SK-N-SH (cell line): ENCODE measurements around the gene NCK1. TPM values are rescaled to one million over a fixed set of nuclear protein-coding genes. Genes with fewer than 3 reads are reported as not detected.
A peak's percentile ranks its signal among the peaks of the same experiment; 100 is the strongest.

Source experiments
- CTCF ChIA-PET: fragments of 300-600, 350-600 bp; formaldehyde crosslinking; extraction: SDS; loops from one replicate; lab custom pipeline; 2021; lab: Yijun Ruan, JAX
- POLR2A ChIA-PET: fragments of 350-600 bp; sonication (Branson Sonifier 250); formaldehyde crosslinking; extraction: SDS; loops from one replicate; lab custom pipeline; 2020; ENCODE audit warnings: antibody characterized with exemption, inconsistent platforms; lab: Yijun Ruan, JAX
- DNase-seq: peaks from one replicate; pipeline ENCODE4 v3.0.0; 2012
- H2AFZ ChIP-seq: fragments of 200-600 bp; sonication (generic); 2 replicates; pipeline ENCODE4 v1.8.1; 2016; ENCODE audit warnings: antibody characterized with exemption, mild to moderate bottlenecking, low read depth
- H3F3A ChIP-seq: fragments of 200-600 bp; sonication (generic); replicated peaks from 2 replicates; pipeline ENCODE3; 2016; ENCODE audit warnings: antibody characterized with exemption, mild to moderate bottlenecking; ENCODE audit not compliant: insufficient read depth
- H3K27ac ChIP-seq, 2 experiments: fragments of 200-500 bp in 1 of 2; fragments of 200-600 bp in 1 of 2; sonication (Bioruptor generic) in 1 of 2; sonication (generic), shearing (Covaris generic) in 1 of 2; 2 replicates each; pipeline versions ENCODE4 v1.5.1 to v1.6.1; 2014 to 2016; ENCODE audit warnings: low read depth in 2 of 2, inconsistent platforms in 1 of 2, low read length in 1 of 2, mild to moderate bottlenecking in 1 of 2, mixed read lengths in 1 of 2
- H3K27me3 ChIP-seq: fragments of 200-600 bp; sonication (generic), shearing (Covaris generic); 2 replicates; pipeline ENCODE4 v1.6.1; 2016; ENCODE audit warnings: mixed run types; ENCODE audit not compliant: insufficient read depth
- H3K36me3 ChIP-seq, 2 experiments: fragments of 200-500 bp in 1 of 2; fragments of 200-600 bp in 1 of 2; sonication (Bioruptor generic) in 1 of 2; sonication (generic) in 1 of 2; replicated peaks in 1 of 2; 2 replicates each; pipeline versions ENCODE3 to v1.5.1; 2014 to 2016; ENCODE audit warnings: low read length in 1 of 2, mild to moderate bottlenecking in 1 of 2; ENCODE audit not compliant: insufficient read depth in 2 of 2, control insufficient read depth in 1 of 2
- H3K4me1 ChIP-seq, 2 experiments: fragments of 200-500 bp in 1 of 2; fragments of 200-600 bp in 1 of 2; sonication (Bioruptor generic) in 1 of 2; sonication (generic), shearing (Covaris generic) in 1 of 2; 2 replicates each; pipeline versions ENCODE4 v1.5.1 to v1.6.1; 2014 to 2016; ENCODE audit warnings: low read depth in 1 of 2, low read length in 1 of 2, mixed run types in 1 of 2; ENCODE audit not compliant: insufficient read depth in 2 of 2, control insufficient read depth in 1 of 2
- H3K4me2 ChIP-seq: fragments of 200-600 bp; sonication (generic), shearing (Covaris generic); 2 replicates; pipeline ENCODE4 v1.6.1; 2017; ENCODE audit warnings: mixed run types
- H3K4me3 ChIP-seq, 2 experiments: fragments of 200-500 bp in 1 of 2; fragments of 200-600 bp in 1 of 2; sonication (Bioruptor generic) in 1 of 2; sonication (generic), shearing (Covaris generic) in 1 of 2; 2 replicates each; pipeline versions ENCODE4 v1.5.1 to v1.8.1; 2014 to 2016; ENCODE audit warnings: low read depth in 2 of 2, inconsistent platforms in 1 of 2, low read length in 1 of 2, mild to moderate bottlenecking in 1 of 2, mixed read lengths in 1 of 2, moderate library complexity in 1 of 2
- H3K79me2 ChIP-seq: fragments of 200-600 bp; sonication (generic); 2 replicates; pipeline ENCODE4 v1.8.1; 2017; ENCODE audit warnings: mild to moderate bottlenecking; ENCODE audit not compliant: insufficient read depth
- H3K9ac ChIP-seq: fragments of 200-600 bp; sonication (generic); 2 replicates; pipeline ENCODE4 v1.6.1; 2017; ENCODE audit warnings: mixed run types
- H3K9me2 ChIP-seq: fragments of 200-600 bp; sonication (generic); 2 replicates; pipeline ENCODE4 v1.6.1; 2017; ENCODE audit warnings: mixed run types
- H3K9me3 ChIP-seq: fragments of 200-600 bp; sonication (generic); 2 replicates; pipeline ENCODE4 v1.6.1; 2017; ENCODE audit warnings: mixed run types, mild to moderate bottlenecking, moderate library complexity
- H4K20me1 ChIP-seq: fragments of 200-600 bp; sonication (generic); 2 replicates; pipeline ENCODE4 v1.6.1; 2017; ENCODE audit warnings: mild to moderate bottlenecking, mixed run types; ENCODE audit not compliant: insufficient read depth
- EP300 ChIP-seq, 2 experiments: IDR thresholded peaks; 2 replicates each; pipeline versions ENCODE4 v1.4.0 to v1.6.1; 2012; ENCODE audit warnings: borderline replicate concordance in 1 of 2, low read depth in 1 of 2, low read length in 1 of 2
- FOSL2 ChIP-seq: IDR thresholded peaks from 2 replicates; pipeline ENCODE4 v1.4.0; 2012; ENCODE audit warnings: low read depth, mild to moderate bottlenecking, moderate library complexity, borderline replicate concordance
- GATA2 ChIP-seq: sonication (generic); formaldehyde crosslinking; IDR thresholded peaks from 2 replicates; pipeline ENCODE4 v1.5.0; 2020; ENCODE audit warnings: mild to moderate bottlenecking, missing genetic modification reagents
- JUND ChIP-seq: IDR thresholded peaks from 2 replicates; pipeline ENCODE4 v1.4.0; 2012
- MAX ChIP-seq: IDR thresholded peaks from 2 replicates; pipeline ENCODE4 v1.4.0; 2012; ENCODE audit warnings: low read depth
- MEF2A ChIP-seq: IDR thresholded peaks from 2 replicates; pipeline ENCODE4 v1.4.0; 2012; ENCODE audit warnings: low read depth, borderline replicate concordance
- MXI1 ChIP-seq: IDR thresholded peaks from 2 replicates; pipeline ENCODE4 v1.6.1; 2012; ENCODE audit warnings: mild to moderate bottlenecking, low read depth, low read length, improper control_type of control experiment
- NFIC ChIP-seq: IDR thresholded peaks from 2 replicates; pipeline ENCODE4 v1.4.0; 2012; ENCODE audit warnings: borderline replicate concordance
- NRF1 ChIP-seq: IDR thresholded peaks from 2 replicates; pipeline ENCODE4 v1.6.1; 2012; ENCODE audit warnings: low read depth, mild to moderate bottlenecking, low read length
- PBX3 ChIP-seq: IDR thresholded peaks from 2 replicates; pipeline ENCODE4; 2012
- POLR2AphosphoS5 ChIP-seq: IDR thresholded peaks from 2 replicates; pipeline ENCODE4 v1.6.1; 2012; ENCODE audit warnings: low read depth, low read length
- RAD21 ChIP-seq: IDR thresholded peaks from 2 replicates; pipeline ENCODE4 v1.6.1; 2012; ENCODE audit warnings: mild to moderate bottlenecking, low read length
- RCOR1 ChIP-seq: fragments of 150-350 bp; IDR thresholded peaks from 2 replicates; pipeline ENCODE4 v1.6.1; 2017; ENCODE audit warnings: antibody characterized with exemption, low read length
- SIN3A ChIP-seq: IDR thresholded peaks from 2 replicates; pipeline ENCODE4 v1.6.1; 2012; ENCODE audit warnings: low read depth, mild to moderate bottlenecking, low read length, moderate library complexity, borderline replicate concordance
- SMC3 ChIP-seq: IDR thresholded peaks from 2 replicates; pipeline ENCODE4 v1.6.1; 2012; ENCODE audit warnings: low read depth, low read length, improper control_type of control experiment
- TAF1 ChIP-seq: IDR thresholded peaks from 2 replicates; pipeline ENCODE4 v1.6.1; 2012; ENCODE audit warnings: low read depth, mild to moderate bottlenecking, low read length, moderate library complexity, borderline replicate concordance
- WGBS: methylation state at CpG from one replicate; pipeline ENCODE4 v1.1.6; 2017; ENCODE audit warnings: low lambda C conversion rate; 5-methylcytosine and 5-hydroxymethylcytosine counted together
- polyA plus RNA-seq, 3 experiments: library from polyadenylated mRNA; depleted of rRNA; stranded (reverse); fragments of >200 nt; gene quantifications; 2 replicates each; pipeline ENCODE4 v1.2.3, GENCODE V29; 2012
- TF ChIP-seq, protein P1 (sequence below): IDR thresholded peaks from 2 replicates; pipeline ENCODE4 v1.6.1; 2012; ENCODE audit warnings: mild to moderate bottlenecking, low read depth, low read length, moderate library complexity
- TF ChIP-seq, protein P2 (sequence below): IDR thresholded peaks from 2 replicates; pipeline ENCODE4 v1.4.0; 2012; ENCODE audit warnings: low read depth, borderline replicate concordance

NCK1 gene
- polyA plus RNA-seq, 1 of the 3 experiments (the other 2 are of a cell fraction), result 16.2 TPM

DNA sequence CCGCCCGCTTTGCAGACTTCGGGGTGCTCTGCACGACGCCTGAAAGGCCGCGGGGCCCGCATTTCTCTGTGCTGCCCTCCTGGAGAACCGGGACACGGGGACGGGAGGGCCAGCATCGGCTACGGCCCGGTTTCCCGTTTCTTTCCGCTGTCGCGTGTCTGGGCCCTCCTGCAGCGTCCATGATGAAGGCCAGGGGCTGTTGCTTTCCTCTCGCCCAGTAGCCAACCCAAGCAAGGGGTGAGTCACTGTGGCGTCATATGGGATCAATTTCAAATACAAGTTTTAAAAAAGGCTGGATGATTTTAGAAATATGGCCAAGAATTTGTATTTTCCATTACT, 42.6 kb upstream of the NCK1 start (continued):
- TF ChIP-seq NFIC (no peak), JUND (peak; percentile 71), EP300 (IDR thresholded peaks at IDR 0.05; ENCODE audit: borderline replicate concordance in 1 of 2, low read depth in 1 of 2, low read length in 1 of 2) (no peak), FOSL2 (peak; percentile 90)

GRCh38 chr3:136819731-136820679, 42.0 kb upstream of the NCK1 start:
- Histone ChIP-seq H3K9ac (peak overlapping the region; percentile 91), H3K27ac (peak overlapping the region; percentile 87 to 96), H3K79me2 (peaks cover 54% of the 10 kb centered on the region), H3K4me3 (peak overlapping the region; percentile 77 to 81), H3K36me3 (peaks cover 0 to 21% of the 10 kb centered on the region in 2 experiments), H2AFZ (peak overlapping the region; percentile 87), H4K20me1 (peaks cover 26% of the 10 kb centered on the region), H3F3A (peaks cover 13% of the 10 kb centered on the region), H3K4me1 (peaks cover 10% of the 10 kb centered on the region in 2 experiments; a peak in 3 of 4 replicates), H3K9me3 (peaks cover 4% of the 10 kb centered on the region; the same call in 1 of the 2 replicates), H3K4me2 (peak overlapping the region; percentile 97), H3K9me2 (no peaks in the 10 kb centered on the region), H3K27me3 (no peaks in the 10 kb centered on the region)
- TF ChIP-seq TAF1 (no peak), GATA2 (CRISPR knock-in tag) (no peak), MEF2A (peak; percentile 68; the same call in 1 of the 2 replicates), MXI1 (peak; percentile 84), MAX (peak; percentile 84), POLR2AphosphoS5 (no peak), RAD21 (no peak), JUND (no peak), RCOR1 (no peak), SIN3A (peak; percentile 93; the same call in 1 of the 2 replicates), SMC3 (no peak), PBX3 (no peak), NRF1 (no peak)
- TF ChIP-seq, protein P1, sequence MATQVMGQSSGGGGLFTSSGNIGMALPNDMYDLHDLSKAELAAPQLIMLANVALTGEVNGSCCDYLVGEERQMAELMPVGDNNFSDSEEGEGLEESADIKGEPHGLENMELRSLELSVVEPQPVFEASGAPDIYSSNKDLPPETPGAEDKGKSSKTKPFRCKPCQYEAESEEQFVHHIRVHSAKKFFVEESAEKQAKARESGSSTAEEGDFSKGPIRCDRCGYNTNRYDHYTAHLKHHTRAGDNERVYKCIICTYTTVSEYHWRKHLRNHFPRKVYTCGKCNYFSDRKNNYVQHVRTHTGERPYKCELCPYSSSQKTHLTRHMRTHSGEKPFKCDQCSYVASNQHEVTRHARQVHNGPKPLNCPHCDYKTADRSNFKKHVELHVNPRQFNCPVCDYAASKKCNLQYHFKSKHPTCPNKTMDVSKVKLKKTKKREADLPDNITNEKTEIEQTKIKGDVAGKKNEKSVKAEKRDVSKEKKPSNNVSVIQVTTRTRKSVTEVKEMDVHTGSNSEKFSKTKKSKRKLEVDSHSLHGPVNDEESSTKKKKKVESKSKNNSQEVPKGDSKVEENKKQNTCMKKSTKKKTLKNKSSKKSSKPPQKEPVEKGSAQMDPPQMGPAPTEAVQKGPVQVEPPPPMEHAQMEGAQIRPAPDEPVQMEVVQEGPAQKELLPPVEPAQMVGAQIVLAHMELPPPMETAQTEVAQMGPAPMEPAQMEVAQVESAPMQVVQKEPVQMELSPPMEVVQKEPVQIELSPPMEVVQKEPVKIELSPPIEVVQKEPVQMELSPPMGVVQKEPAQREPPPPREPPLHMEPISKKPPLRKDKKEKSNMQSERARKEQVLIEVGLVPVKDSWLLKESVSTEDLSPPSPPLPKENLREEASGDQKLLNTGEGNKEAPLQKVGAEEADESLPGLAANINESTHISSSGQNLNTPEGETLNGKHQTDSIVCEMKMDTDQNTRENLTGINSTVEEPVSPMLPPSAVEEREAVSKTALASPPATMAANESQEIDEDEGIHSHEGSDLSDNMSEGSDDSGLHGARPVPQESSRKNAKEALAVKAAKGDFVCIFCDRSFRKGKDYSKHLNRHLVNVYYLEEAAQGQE, result peak; percentile 96
- TF ChIP-seq, protein P2, sequence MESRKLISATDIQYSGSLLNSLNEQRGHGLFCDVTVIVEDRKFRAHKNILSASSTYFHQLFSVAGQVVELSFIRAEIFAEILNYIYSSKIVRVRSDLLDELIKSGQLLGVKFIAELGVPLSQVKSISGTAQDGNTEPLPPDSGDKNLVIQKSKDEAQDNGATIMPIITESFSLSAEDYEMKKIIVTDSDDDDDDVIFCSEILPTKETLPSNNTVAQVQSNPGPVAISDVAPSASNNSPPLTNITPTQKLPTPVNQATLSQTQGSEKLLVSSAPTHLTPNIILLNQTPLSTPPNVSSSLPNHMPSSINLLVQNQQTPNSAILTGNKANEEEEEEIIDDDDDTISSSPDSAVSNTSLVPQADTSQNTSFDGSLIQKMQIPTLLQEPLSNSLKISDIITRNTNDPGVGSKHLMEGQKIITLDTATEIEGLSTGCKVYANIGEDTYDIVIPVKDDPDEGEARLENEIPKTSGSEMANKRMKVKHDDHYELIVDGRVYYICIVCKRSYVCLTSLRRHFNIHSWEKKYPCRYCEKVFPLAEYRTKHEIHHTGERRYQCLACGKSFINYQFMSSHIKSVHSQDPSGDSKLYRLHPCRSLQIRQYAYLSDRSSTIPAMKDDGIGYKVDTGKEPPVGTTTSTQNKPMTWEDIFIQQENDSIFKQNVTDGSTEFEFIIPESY, result no peak
- 7% methylated on average over 47 of the region's 51 CpGs for WGBS
- CTCF ChIA-PET, result interaction anchor here (1.1 kb wide), 1 partner anchor 68 kb away, joined by 4 read pairs; the partner anchor contains the start of gene STAG1
- POLR2A ChIA-PET, result interaction anchor here (1.1 kb wide), 1 partner anchor 68 kb away, joined by 4 read pairs; the partner anchor contains the start of gene STAG1
- peak; percentile 52 for DNase-seq
